Upper lobe of right lung (tissue), 1 donor: Measurements from ENCODE around the gene HDAC9. TPM values are rescaled to one million over a fixed set of nuclear protein-coding genes. Genes with fewer than 3 reads are reported as not detected.
"Not testable (repeated sequence)": the region's sequence is repeated elsewhere in the genome, so short reads cannot be mapped to it uniquely, and the experiment has no call there.

Experiments used
- ATAC-seq: fragments of 200-7000 bp; cut with Tn5 transposase; one replicate; pipeline ENCODE4 v1.9.1; 2020; ENCODE audit warnings: mild to moderate bottlenecking, moderate library complexity
- DNase-seq: peaks from one replicate; pipeline ENCODE4 v3.0.0-alpha.2; 2020
- H3K27ac ChIP-seq: fragments of 200-600 bp; one replicate; pipeline ENCODE4 v1.8.0; 2022
- H3K27me3 ChIP-seq: fragments of 200-600 bp; one replicate; pipeline ENCODE4 v1.8.0; 2022; ENCODE audit warnings: mild to moderate bottlenecking
- H3K36me3 ChIP-seq: fragments of 200-600 bp; one replicate; pipeline ENCODE4 v1.8.0; 2022
- H3K4me1 ChIP-seq: fragments of 200-600 bp; one replicate; pipeline ENCODE4 v1.8.0; 2022
- H3K4me3 ChIP-seq: fragments of 200-600 bp; one replicate; pipeline ENCODE4 v1.8.0; 2022; ENCODE audit warnings: mild to moderate bottlenecking
- H3K9me3 ChIP-seq: fragments of 200-600 bp; one replicate; pipeline ENCODE4 v1.8.0; 2022
- CTCF ChIP-seq: fragments of 200-600 bp; IDR thresholded peaks from one replicate; pipeline ENCODE4 v1.8.0; 2022; ENCODE audit warnings: antibody characterized with exemption
- intact Hi-C: fragments of 100-400 bp; cut with DNase I; formaldehyde crosslinking; loops from one replicate; pipeline ENCODE4 v1.11.0; 2022
- total RNA-seq: library from RNA; stranded (reverse); fragmentation: NEBNext Ultra II Directional; extraction: Animal tissue kit (Norgen Biotek cat#: 25700); gene quantifications from one replicate; pipeline ENCODE4 v1.2.1, GENCODE V29; 2021
- donor health status: DM: no; HTN: yes; CAD: no; lungs with severe emphysema.

HDAC9 gene
- total RNA-seq, 1 donor from 2014 or later = 52.4 TPM

GRCh38 chr7:19023477-19023876 is 527.9 kb downstream of the HDAC9 start:
- H3K9me3 ChIP-seq = no peaks in the 10 kb centered on the region
- intact Hi-C loops = no loop called here
- H3K4me3 ChIP-seq = no peak overlapping the region
- no peak overlapping the region for H3K27ac ChIP-seq
- no peaks in the 10 kb centered on the region for H3K36me3 ChIP-seq
- DNase-seq = no peak
- no peak for TF ChIP-seq CTCF
- H3K27me3 ChIP-seq = no peaks in the 10 kb centered on the region
- ATAC-seq = no peak
- no peaks in the 10 kb centered on the region for H3K4me1 ChIP-seq

GRCh38 chr7:19024261-19024660 is 528.7 kb downstream of the HDAC9 start:
- Histone ChIP-seq H3K27ac (no peak overlapping the region), H3K4me1 (no peaks in the 10 kb centered on the region), H3K4me3 (no peak overlapping the region), H3K27me3 (no peaks in the 10 kb centered on the region), H3K9me3 (no peaks in the 10 kb centered on the region), H3K36me3 (no peaks in the 10 kb centered on the region)
- TF ChIP-seq CTCF = no peak
- ATAC-seq (no peak), DNase-seq (no peak)
- intact Hi-C loops = no loop called here

GRCh38 chr7:19026888-19027287 is 531.3 kb downstream of the HDAC9 start:
- H3K36me3 ChIP-seq = no peaks in the 10 kb centered on the region
- intact Hi-C loops = no loop called here
- ATAC-seq = no peak
- no peaks in the 10 kb centered on the region for H3K27me3 ChIP-seq
- H3K4me1 ChIP-seq = no peaks in the 10 kb centered on the region
- no peak for DNase-seq
- H3K9me3 ChIP-seq = no peaks in the 10 kb centered on the region
- H3K4me3 ChIP-seq = no peak overlapping the region
- no peak overlapping the region for H3K27ac ChIP-seq
- no peak for TF ChIP-seq CTCF

GRCh38 chr7:19030281-19030680 is 534.7 kb downstream of the HDAC9 start:
- no peak for TF ChIP-seq CTCF
- intact Hi-C loops = no loop called here
- no peaks in the 10 kb centered on the region for H3K9me3 ChIP-seq
- H3K27ac ChIP-seq = no peak overlapping the region
- H3K36me3 ChIP-seq = no peaks in the 10 kb centered on the region
- no peaks in the 10 kb centered on the region for H3K4me1 ChIP-seq
- ATAC-seq = no peak
- H3K4me3 ChIP-seq = no peak overlapping the region
- H3K27me3 ChIP-seq = no peaks in the 10 kb centered on the region
- DNase-seq = no peak

GRCh38 chr7:19032942-19033341 is 537.4 kb downstream of the HDAC9 start:
- H3K36me3 ChIP-seq, H3K9me3 ChIP-seq, H3K27ac ChIP-seq, H3K27me3 ChIP-seq, DNase-seq, H3K4me1 ChIP-seq, intact Hi-C loops, H3K4me3 ChIP-seq, ATAC-seq: not testable (repeated sequence)

- TF ChIP-seq CTCF = peak; percentile 83
- DNase-seq (no peak), ATAC-seq (peak; percentile 77)
- intact Hi-C loops = no loop called here
- no peak overlapping the region for H3K4me3 ChIP-seq
- no peaks in the 10 kb centered on the region for H3K36me3 ChIP-seq
- H3K4me1 ChIP-seq = no peaks in the 10 kb centered on the region
- no peaks in the 10 kb centered on the region for H3K9me3 ChIP-seq
- H3K27ac ChIP-seq = no peak overlapping the region
- no peaks in the 10 kb centered on the region for H3K27me3 ChIP-seq
Observed at GRCh38 chr7:19051767-19052375, 556.3 kb downstream of the HDAC9 start.
